ENCODE data around the gene CADPS2. TPM values are rescaled to one million over a fixed set of nuclear protein-coding genes. Genes with fewer than 3 reads are reported as not detected.

CADPS2 gene
- not detected for total RNA-seq

DNA sequence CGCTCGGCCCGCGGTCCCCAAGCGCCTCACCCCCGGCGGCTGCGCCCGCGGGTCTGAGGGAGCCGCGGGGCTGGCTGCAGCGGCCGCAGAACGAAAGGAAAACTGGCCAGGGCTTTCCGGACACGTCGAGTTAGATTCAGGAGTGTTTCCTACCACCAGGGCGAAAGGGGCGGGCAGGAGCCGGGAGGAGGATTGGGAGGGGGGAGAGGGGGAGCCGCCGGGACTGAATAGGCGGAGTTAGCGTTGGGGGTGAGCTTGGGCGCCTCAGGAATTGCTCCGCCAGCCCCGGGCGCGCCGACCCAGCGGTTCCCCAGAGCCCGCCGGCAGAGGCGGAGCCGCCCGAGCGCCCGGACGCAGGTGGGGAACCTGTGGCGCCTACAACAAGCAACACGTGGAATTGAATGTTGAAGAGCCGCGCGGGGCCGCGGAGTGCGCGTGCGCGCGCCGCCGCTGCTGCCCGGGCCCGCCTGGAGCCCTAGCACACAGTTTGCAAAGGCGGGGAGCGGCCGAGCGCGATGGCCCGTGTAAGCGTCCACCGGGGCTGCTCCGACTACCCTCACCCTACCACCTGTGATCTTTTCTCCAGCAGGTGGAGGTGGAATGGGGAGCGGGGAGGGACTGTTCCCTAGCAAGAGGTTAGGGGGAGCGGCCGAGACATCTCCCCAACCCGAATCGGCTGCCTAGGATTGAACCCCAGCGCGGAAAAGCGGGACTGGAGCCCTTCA is at the start of gene CADPS2:
Gene CADPS2, minus strand, starts transcription at position 104 of the 725 bp plus-strand sequence. CDS start 123 bp downstream, outside the sequence.
- Mint-ChIP-seq H3K4me3 (peak within 1 kb of the TSS; percentile 42), H3K36me3 (no peaks in the 10 kb centered on the region), H3K4me1 (peaks cover 5% of the 10 kb centered on the region), H3K27me3 (peaks cover 58% of the 10 kb centered on the region), H3K27ac (peak within 1 kb of the TSS; percentile 29), H3K9me3 (no peaks in the 10 kb centered on the region)
- peak; percentile 30 for DNase-seq

DNA sequence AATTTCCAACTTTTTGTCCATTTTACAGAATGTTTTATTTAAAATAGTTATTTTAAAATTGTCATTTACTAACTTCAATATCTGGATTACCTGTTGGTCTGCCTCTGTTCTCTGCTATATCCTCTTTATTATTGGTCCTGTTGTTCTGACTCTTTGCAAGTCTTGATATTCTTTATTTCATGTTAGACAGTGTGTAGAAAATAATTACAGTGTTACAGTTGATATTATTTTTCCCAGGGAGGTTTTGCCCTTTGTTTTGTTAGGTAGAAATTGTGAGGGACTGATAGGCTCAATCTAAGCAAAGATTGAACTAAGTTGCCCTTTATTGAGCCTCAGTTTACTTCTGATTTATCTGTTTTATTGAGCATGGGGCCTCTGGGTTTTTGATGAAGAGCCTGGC is 49.4 kb upstream of the CADPS2 start:
- no peaks in the 10 kb centered on the region for H3K4me1 Mint-ChIP-seq
- no peak overlapping the region for H3K27ac Mint-ChIP-seq
- DNase-seq, result no peak
- H3K36me3 Mint-ChIP-seq, result no peaks in the 10 kb centered on the region
- no peak overlapping the region for H3K4me3 Mint-ChIP-seq
- peaks cover 5% of the 10 kb centered on the region for H3K9me3 Mint-ChIP-seq
- no peaks in the 10 kb centered on the region for H3K27me3 Mint-ChIP-seq

DNA sequence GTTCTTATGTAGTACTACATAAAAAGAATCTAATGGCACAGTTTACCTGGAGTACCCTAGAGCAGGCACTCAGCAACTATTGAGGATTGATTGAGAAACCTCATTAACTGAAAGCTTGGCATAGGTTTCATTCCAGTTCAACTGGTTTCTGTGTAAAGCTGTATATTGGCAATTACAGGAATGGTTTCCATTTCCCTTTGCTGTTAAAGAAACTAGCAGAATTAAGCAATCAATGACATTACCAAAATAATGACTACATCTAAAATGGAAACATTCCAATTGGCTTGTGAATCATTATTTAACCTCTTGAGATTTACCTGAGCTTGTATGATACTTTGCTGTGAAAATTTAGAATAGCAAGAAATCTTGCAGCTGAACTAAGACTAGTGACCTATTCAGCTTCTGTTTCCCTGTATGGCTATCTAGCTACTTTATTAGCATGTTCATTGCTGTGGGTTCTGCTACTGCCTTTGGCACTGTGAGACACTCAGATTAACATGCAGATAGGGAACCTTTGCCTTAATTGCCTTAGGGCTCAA is 33.5 kb upstream of the CADPS2 start:
- H3K9me3 Mint-ChIP-seq, result no peaks in the 10 kb centered on the region
- no peaks in the 10 kb centered on the region for H3K4me1 Mint-ChIP-seq
- H3K27me3 Mint-ChIP-seq, result no peaks in the 10 kb centered on the region
- no peak overlapping the region for H3K27ac Mint-ChIP-seq
- no peak overlapping the region for H3K4me3 Mint-ChIP-seq
- DNase-seq, result no peak
- no peaks in the 10 kb centered on the region for H3K36me3 Mint-ChIP-seq

DNA sequence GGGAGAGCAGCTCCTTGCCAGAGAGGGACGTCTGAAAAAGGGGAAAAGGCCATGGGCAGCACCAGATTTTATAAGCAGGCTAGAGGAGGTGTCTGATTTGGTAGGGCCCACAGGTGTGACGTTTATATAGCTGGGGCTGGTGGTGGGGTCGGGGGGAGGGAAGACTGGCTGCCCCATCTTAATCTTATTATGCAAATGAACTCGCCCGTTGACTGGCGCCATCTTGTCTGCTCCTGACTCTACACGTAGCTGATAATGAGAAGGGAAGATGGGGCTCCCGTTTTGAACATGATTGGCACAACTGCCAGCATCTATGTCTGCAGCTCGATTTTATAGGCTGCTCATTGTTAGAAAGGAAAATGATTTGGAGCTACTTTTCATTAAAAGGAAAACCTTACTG is 28.6 kb upstream of the CADPS2 start:
- no peaks in the 10 kb centered on the region for H3K4me1 Mint-ChIP-seq
- H3K27me3 Mint-ChIP-seq, result no peaks in the 10 kb centered on the region
- H3K4me3 Mint-ChIP-seq, result no peak overlapping the region
- no peaks in the 10 kb centered on the region for H3K9me3 Mint-ChIP-seq
- H3K27ac Mint-ChIP-seq, result no peak overlapping the region
- DNase-seq, result no peak
- H3K36me3 Mint-ChIP-seq, result no peaks in the 10 kb centered on the region

DNA sequence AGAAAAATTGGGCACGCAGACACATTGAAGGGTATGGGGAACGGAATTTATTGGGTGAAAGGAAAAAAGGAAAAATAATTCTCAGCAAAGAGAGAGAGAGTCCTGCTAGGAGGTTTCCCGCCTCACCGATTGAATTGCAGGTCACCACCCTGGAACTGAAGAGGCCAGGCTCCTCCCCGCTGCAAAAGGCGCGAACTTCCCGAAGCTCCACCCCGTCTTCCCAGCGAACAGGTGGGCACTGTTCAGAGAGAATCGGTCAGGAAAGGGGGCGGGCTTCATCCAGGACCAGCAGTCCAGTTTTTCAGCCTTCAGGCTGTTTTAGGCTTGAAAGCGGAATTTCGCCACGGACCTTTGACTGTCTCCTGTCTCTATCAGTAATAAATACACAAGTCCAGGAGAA is 27.3 kb upstream of the CADPS2 start:
- no peak overlapping the region for H3K27ac Mint-ChIP-seq
- no peaks in the 10 kb centered on the region for H3K27me3 Mint-ChIP-seq
- H3K4me3 Mint-ChIP-seq, result no peak overlapping the region
- no peaks in the 10 kb centered on the region for H3K36me3 Mint-ChIP-seq
- H3K4me1 Mint-ChIP-seq, result no peaks in the 10 kb centered on the region
- peaks cover 2% of the 10 kb centered on the region for H3K9me3 Mint-ChIP-seq
- DNase-seq, result no peak

DNA sequence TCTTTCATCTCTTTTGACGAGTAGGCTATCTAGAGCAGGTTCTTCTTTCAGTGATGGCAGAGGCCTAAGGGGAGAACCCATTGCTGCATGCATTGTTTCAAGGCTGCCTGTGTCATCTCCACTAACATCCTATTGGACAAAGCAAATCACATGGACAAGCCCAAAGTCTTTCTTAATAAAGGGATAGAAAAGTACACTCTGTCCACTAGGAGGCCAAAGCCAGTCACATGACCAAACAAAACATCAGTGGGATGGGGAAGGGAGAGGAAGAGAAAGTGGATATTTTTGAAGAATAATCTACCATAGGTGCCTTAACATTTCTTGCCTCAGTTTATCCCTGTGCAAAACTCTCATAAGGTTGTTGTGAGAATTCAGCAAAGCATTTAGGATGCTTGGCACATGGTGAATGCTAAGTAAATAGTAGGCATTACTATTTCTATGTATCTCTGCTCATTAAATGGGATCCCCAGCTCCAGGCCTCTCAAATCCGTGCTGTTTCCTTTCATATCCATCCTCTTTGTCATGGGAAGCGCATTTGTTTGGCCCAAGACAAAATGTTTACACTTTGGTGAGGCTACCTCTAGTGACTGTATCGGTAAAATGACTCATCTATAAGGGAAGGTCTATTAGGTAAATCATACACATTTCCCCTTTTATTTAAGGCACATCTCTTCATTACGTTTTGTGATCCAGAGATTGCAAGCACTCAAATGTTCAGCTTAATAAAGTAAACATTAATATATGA is 16.7 kb upstream of the CADPS2 start:
- no peak overlapping the region for H3K27ac Mint-ChIP-seq
- no peak for DNase-seq
- no peaks in the 10 kb centered on the region for H3K36me3 Mint-ChIP-seq
- H3K9me3 Mint-ChIP-seq, result no peaks in the 10 kb centered on the region
- H3K4me3 Mint-ChIP-seq, result no peak overlapping the region
- no peaks in the 10 kb centered on the region for H3K27me3 Mint-ChIP-seq
- no peaks in the 10 kb centered on the region for H3K4me1 Mint-ChIP-seq

DNA sequence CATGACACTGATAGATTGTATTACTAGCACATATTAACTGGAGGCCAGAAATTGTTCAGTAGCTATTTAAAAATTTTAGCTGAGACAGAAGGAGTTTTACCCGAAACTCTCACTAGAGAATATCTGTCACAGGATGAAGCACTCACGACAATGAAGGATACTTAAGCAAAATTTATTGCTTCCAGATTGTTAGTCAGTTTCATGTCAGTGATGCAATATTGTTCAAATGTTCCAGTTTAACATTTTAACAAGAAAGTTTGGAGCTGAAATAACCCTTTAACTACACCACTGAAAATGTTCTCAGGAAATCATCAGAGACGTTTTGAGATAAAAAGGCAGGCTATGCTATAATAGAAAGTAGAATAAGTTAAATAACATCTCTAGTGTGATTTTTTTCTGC is 15.0 kb upstream of the CADPS2 start:
- Mint-ChIP-seq H3K4me3 (no peak overlapping the region), H3K27me3 (no peaks in the 10 kb centered on the region), H3K4me1 (no peaks in the 10 kb centered on the region), H3K27ac (no peak overlapping the region), H3K9me3 (no peaks in the 10 kb centered on the region), H3K36me3 (no peaks in the 10 kb centered on the region)
- no peak for DNase-seq

DNA sequence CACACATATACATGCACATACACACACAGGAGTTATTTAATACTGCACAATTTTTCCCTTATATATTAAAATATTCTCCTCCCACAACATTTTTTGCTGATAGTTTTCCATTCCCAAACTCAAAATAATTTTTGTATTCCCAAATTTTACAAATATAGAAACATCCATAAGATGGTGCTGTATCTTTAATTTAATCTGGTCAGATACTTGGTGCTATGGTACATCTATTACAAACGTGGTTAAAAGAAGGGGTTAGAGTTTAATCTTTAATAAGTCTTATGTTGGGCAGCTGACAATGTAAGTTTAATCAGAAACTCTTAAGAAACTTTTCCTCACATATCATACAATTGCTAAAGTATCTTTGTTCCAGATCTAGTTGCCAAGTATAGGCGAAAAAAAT is 10.2 kb upstream of the CADPS2 start:
- DNase-seq, result no peak

DNA sequence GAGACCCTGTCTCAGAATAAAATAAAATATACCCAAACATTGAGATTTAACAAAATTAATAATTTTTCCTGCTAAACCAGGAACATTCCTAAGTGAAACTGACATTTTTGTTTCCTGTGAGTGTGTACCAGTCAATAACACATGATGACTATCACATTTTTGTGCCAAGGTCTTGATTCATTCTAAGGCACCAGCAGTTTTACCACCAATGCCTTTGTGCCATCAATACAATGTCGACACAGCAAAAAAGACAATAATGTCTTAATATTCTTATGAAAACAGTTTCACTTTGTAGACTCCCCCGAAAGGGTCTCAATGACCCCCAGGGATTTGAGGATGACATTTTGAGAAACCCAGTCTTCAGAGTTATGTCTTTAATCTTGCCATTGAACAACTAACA is 7.2 kb upstream of the CADPS2 start:
- no peaks in the 10 kb centered on the region for H3K4me1 Mint-ChIP-seq
- no peak overlapping the region for H3K4me3 Mint-ChIP-seq
- DNase-seq, result no peak
- H3K36me3 Mint-ChIP-seq, result no peaks in the 10 kb centered on the region
- H3K27ac Mint-ChIP-seq, result no peak overlapping the region
- peaks cover 10% of the 10 kb centered on the region for H3K27me3 Mint-ChIP-seq
- no peaks in the 10 kb centered on the region for H3K9me3 Mint-ChIP-seq

More for the DNA sequence above, 10.2 kb upstream of the CADPS2 start:
- H3K36me3 Mint-ChIP-seq, result no peaks in the 10 kb centered on the region
- H3K4me1 Mint-ChIP-seq, result no peaks in the 10 kb centered on the region
- H3K9me3 Mint-ChIP-seq, result no peaks in the 10 kb centered on the region
- no peaks in the 10 kb centered on the region for H3K27me3 Mint-ChIP-seq
- no peak overlapping the region for H3K4me3 Mint-ChIP-seq
- H3K27ac Mint-ChIP-seq, result no peak overlapping the region

DNA sequence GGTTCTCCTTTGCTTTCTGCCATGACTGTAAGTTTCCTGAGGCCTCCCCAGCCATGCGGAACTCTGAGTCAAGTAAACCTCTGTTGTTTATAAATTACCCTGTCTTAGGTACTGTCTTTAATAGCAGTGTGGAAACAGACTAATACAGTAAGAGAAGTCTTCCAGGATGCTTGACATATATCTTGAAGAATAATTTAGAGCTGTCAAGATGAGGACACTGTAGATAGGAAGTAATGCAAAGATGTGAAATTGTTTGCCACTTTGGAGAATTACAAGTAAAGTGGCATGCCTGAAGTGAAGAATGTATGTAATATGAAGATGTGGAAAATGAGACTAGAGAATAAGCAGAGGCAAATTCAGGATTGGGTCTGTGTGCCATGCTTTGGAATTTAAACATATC is 2.9 kb upstream of the CADPS2 start:
- peaks cover 49% of the 10 kb centered on the region for H3K27me3 Mint-ChIP-seq
- no peak overlapping the region for H3K4me3 Mint-ChIP-seq
- DNase-seq, result no peak
- H3K27ac Mint-ChIP-seq, result no peak overlapping the region
- H3K9me3 Mint-ChIP-seq, result no peaks in the 10 kb centered on the region
- H3K4me1 Mint-ChIP-seq, result peaks cover 5% of the 10 kb centered on the region
- H3K36me3 Mint-ChIP-seq, result no peaks in the 10 kb centered on the region

DNA sequence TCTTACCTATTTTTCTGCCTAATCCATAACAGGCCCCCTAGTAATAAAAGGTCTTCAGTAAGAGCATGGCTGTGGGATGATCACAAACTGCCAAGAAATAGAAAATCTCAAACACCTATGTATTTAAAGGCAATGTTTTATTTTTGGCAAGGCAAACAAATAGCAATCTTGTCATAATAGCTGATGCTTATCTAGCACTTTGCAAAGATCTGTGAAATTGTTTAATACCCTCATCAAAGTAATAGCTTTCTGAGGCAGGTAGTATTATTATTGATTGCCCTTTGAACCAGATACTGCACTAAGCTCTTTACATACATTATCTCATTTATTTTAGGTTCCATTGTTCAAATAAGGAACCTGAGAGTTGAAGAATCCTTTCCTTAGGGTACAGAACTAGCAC is 1.6 kb upstream of the CADPS2 start:
- Mint-ChIP-seq H3K9me3 (no peaks in the 10 kb centered on the region), H3K4me3 (no peak overlapping the region), H3K4me1 (peaks cover 5% of the 10 kb centered on the region), H3K36me3 (no peaks in the 10 kb centered on the region), H3K27ac (no peak overlapping the region), H3K27me3 (peaks cover 58% of the 10 kb centered on the region)
- no peak for DNase-seq

DNA sequence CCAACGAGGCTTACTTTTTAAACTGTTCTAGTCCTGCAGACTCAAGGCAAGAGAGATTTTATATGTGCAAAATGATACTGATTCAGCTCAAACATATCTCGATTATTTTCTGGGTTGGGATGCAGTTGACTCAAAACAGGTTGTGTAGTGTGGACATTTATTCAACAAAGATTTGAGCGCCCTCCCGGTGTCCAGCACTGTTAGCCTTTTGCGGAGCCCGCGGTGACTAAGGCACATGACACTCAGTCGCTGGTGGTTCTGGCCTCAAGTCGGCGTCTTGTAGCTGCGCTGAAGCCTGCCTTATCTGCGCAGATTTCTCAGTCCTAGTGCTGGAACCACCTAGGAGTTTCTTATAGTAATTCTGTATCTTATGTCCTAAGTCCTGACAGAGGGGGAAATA is 938 bp upstream of the CADPS2 start:
- no peak for DNase-seq
- peak overlapping the region; percentile 29 for H3K27ac Mint-ChIP-seq

DNA sequence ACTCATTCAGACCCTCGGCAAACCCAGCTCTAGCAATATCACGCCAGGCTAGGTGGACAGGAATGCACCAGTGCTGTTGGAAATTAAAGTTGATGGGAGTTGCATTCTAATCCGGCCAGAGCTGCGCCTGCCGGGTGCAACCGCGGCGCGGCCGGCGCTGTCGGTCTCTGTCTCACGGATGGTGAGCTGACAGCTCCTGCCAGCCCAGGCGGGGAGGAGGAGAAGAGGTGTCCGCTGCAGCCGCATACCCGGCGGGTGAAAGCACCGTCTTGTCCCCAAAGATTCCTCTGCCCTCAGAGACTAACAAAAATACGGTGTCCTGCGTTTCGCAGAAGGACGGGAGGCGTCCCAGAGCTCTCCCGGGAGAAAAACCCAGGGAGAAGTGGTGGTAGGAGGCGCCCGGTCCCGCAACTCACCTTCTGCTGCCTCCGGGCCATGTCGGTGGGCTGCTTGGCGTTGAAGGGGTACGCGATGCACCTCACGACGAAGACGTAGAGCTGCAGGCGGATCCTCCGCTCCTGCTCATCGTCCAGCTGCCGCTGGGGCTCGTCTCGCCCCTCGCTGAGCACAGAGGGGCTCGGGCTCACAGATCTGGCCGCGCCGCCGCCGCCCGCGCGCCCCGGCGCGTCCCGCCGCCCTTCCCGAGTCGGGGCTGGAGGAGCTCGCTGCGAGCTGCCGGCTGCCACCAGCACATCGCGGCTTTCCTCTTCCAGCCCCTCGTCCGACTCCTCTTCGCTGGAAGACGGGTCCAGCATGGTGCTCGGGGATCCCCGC is 490 bp downstream of the CADPS2 start:
- Mint-ChIP-seq H3K9me3 (no peaks in the 10 kb centered on the region), H3K4me1 (peaks cover 5% of the 10 kb centered on the region), H3K4me3 (peak overlapping the region; percentile 16), H3K36me3 (no peaks in the 10 kb centered on the region), H3K27me3 (peaks cover 58% of the 10 kb centered on the region), H3K27ac (no peak overlapping the region)
- peak; percentile 3 for DNase-seq

More for the DNA sequence above, 938 bp upstream of the CADPS2 start:
- Mint-ChIP-seq H3K9me3 (no peaks in the 10 kb centered on the region), H3K4me1 (peaks cover 5% of the 10 kb centered on the region), H3K36me3 (no peaks in the 10 kb centered on the region), H3K4me3 (peak overlapping the region; percentile 42), H3K27me3 (peaks cover 58% of the 10 kb centered on the region)

DNA sequence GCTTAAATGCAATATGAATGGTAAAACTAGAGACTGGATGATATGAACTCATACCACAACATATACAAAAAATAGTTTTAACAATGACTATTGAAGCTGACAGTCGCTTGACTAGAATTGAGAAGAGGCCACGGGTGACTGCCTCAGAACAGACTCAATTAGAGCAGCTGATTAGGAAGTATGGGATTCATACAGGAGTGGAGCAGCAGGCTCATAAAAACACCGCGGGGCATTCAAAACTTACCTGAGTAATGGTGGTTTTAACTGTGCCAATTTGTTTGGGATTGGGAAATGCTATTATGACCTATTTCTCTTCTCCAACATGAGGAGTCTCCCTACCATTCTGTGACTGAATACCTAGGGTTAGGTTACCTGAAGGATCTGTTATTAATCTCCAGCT is 2.1 kb downstream of the CADPS2 start:
- Mint-ChIP-seq H3K9me3 (no peaks in the 10 kb centered on the region), H3K4me3 (no peak overlapping the region), H3K27me3 (peaks cover 52% of the 10 kb centered on the region), H3K27ac (no peak overlapping the region), H3K36me3 (no peaks in the 10 kb centered on the region), H3K4me1 (peaks cover 5% of the 10 kb centered on the region)
- no peak for DNase-seq

DNA sequence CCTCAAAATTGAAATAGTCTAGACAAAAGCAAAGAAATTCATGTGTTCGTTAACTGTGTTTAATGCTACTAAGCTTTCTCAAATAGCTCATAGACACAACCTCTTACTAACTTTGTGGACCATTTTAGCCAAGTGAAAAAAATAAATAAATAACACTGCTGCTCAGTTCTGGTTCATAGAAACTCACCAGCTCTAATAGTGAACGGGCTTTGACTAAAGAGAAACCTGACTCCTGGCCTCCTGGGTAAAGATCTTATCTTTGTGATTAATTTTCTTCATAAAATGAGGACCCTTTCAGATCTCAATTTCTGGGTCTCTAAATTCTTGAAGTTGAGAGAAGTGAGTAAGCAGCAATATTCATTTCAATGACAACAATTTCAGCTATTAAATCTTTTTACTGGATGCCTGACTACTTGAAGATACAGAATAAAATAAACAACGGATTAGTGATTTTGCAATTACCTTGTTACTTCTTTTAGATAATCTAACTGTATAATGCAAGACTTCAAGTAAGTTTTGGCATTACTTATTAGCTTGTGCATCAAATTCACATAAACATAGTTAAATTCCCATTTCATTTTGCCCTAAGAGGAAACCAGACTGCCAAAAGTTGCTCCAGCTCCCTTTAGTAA is 3.1 kb downstream of the CADPS2 start:
- no peak for DNase-seq
- Mint-ChIP-seq H3K27me3 (peaks cover 44% of the 10 kb centered on the region), H3K4me3 (no peak overlapping the region), H3K36me3 (no peaks in the 10 kb centered on the region), H3K9me3 (no peaks in the 10 kb centered on the region), H3K4me1 (peaks cover 5% of the 10 kb centered on the region), H3K27ac (no peak overlapping the region)

Measured in activated naive CD8-positive, alpha-beta T cell treated with anti-CD3 and anti-CD28 coated beads for 36 hours (primary cell).